KMS-11 (cell line): ENCODE data around the gene HS6ST2.
"Not testable (repeated sequence)": the region's sequence is repeated elsewhere in the genome, so short reads cannot be mapped to it uniquely, and the experiment has no call there.

Experiments used
- H2AFZ ChIP-seq: fragments of 200-600 bp; sonication (generic); 2 replicates; pipeline ENCODE4 v1.6.1; 2016; ENCODE audit warnings: antibody characterized with exemption, mixed run types, low read depth
- H3K27ac ChIP-seq: fragments of 200-600 bp; sonication (generic); 2 replicates; pipeline ENCODE4 v1.6.1; 2016; ENCODE audit warnings: mild to moderate bottlenecking, mixed run types
- H3K27me3 ChIP-seq: fragments of 200-600 bp; sonication (generic); 2 replicates; pipeline ENCODE4 v1.6.1; 2017; ENCODE audit warnings: mild to moderate bottlenecking, low read depth, mixed run types, moderate library complexity; ENCODE audit not compliant: insufficient read depth
- H3K36me3 ChIP-seq: fragments of 200-600 bp; sonication (generic); 2 replicates; pipeline ENCODE4 v1.6.1; 2017; ENCODE audit warnings: mild to moderate bottlenecking, mixed run types; ENCODE audit not compliant: insufficient read depth
- H3K4me1 ChIP-seq: fragments of 200-600 bp; sonication (generic); 2 replicates; pipeline ENCODE4 v1.6.1; 2016; ENCODE audit warnings: mild to moderate bottlenecking, low read depth, mixed run types; ENCODE audit not compliant: poor library complexity, severe bottlenecking
- H3K4me2 ChIP-seq: fragments of 200-600 bp; sonication (generic); 2 replicates; pipeline ENCODE4 v1.7.0; 2016; ENCODE audit warnings: mild to moderate bottlenecking, mixed run types
- H3K4me3 ChIP-seq: fragments of 200-600 bp; sonication (generic); IDR thresholded peaks from 2 replicates; pipeline ENCODE4 v1.6.1; 2017; ENCODE audit warnings: low read depth, low read length, mixed read lengths; ENCODE audit not compliant: insufficient read depth
- H3K79me2 ChIP-seq: fragments of 200-600 bp; sonication (generic); 2 replicates; pipeline ENCODE4 v1.6.1; 2016; ENCODE audit warnings: low read depth, mixed run types; ENCODE audit not compliant: insufficient read depth
- H3K9ac ChIP-seq: fragments of 200-600 bp; sonication (generic); 2 replicates; pipeline ENCODE4 v1.6.1; 2016; ENCODE audit warnings: mild to moderate bottlenecking, mixed run types
- H4K20me1 ChIP-seq: fragments of 200-600 bp; sonication (generic); 2 replicates; pipeline ENCODE4 v1.6.1; 2016; ENCODE audit warnings: mild to moderate bottlenecking, mixed run types; ENCODE audit not compliant: insufficient read depth
- CTCF ChIP-seq: fragments of 200-600 bp; sonication (generic); conservative IDR thresholded peaks from 2 replicates; pipeline ENCODE4 v1.6.1; 2017; ENCODE audit warnings: low read depth, mild to moderate bottlenecking, antibody characterized with exemption, low read length, moderate library complexity, mixed read lengths

The HS6ST2 gene

GRCh38 chrX:132883358-132883915 is 75.0 kb downstream of the HS6ST2 start:
- TF ChIP-seq CTCF, result no peak
- H3K4me2 ChIP-seq, result no peak overlapping the region
- no peak overlapping the region for H2AFZ ChIP-seq
- H3K4me3 ChIP-seq, result no peak overlapping the region
- H3K36me3 ChIP-seq, result no peaks in the 10 kb centered on the region
- H3K79me2 ChIP-seq, result no peaks in the 10 kb centered on the region
- no peaks in the 10 kb centered on the region for H3K4me1 ChIP-seq
- H3K9ac ChIP-seq, result no peak overlapping the region
- H4K20me1 ChIP-seq, result no peaks in the 10 kb centered on the region
- no peak overlapping the region for H3K27ac ChIP-seq
- no peaks in the 10 kb centered on the region for H3K27me3 ChIP-seq

- H3K27ac ChIP-seq, H3K4me2 ChIP-seq, H3K36me3 ChIP-seq, H3K4me3 ChIP-seq, H3K4me1 ChIP-seq, H2AFZ ChIP-seq, H3K79me2 ChIP-seq, H3K27me3 ChIP-seq, H3K9ac ChIP-seq, H4K20me1 ChIP-seq: not testable (repeated sequence)
Observed at GRCh38 chrX:132880753-132881152, 77.7 kb downstream of the HS6ST2 start.

- TF ChIP-seq CTCF, result no peak
- no peak overlapping the region for H3K4me2 ChIP-seq
- no peaks in the 10 kb centered on the region for H3K27me3 ChIP-seq
- no peak overlapping the region for H3K27ac ChIP-seq
- no peaks in the 10 kb centered on the region for H3K36me3 ChIP-seq
- H3K79me2 ChIP-seq, result no peaks in the 10 kb centered on the region
- no peaks in the 10 kb centered on the region for H3K4me1 ChIP-seq
- no peaks in the 10 kb centered on the region for H4K20me1 ChIP-seq
- no peak overlapping the region for H2AFZ ChIP-seq
- no peak overlapping the region for H3K4me3 ChIP-seq
- H3K9ac ChIP-seq, result no peak overlapping the region
Observed at GRCh38 chrX:132877954-132878536, 80.4 kb downstream of the HS6ST2 start.

GRCh38 chrX:132876523-132877338 is 81.7 kb downstream of the HS6ST2 start:
- H3K27ac ChIP-seq, result no peak overlapping the region
- H3K27me3 ChIP-seq, result no peaks in the 10 kb centered on the region
- H3K79me2 ChIP-seq, result no peaks in the 10 kb centered on the region
- no peak overlapping the region for H2AFZ ChIP-seq
- no peaks in the 10 kb centered on the region for H4K20me1 ChIP-seq
- H3K9ac ChIP-seq, result no peak overlapping the region
- H3K4me3 ChIP-seq, result no peak overlapping the region
- H3K4me1 ChIP-seq, result no peaks in the 10 kb centered on the region
- H3K36me3 ChIP-seq, result no peaks in the 10 kb centered on the region
- no peak overlapping the region for H3K4me2 ChIP-seq
- TF ChIP-seq CTCF, result no peak
